ENCODE data around the gene RSRC1.

- no peak for TF ChIP-seq CTCF (conservative IDR thresholded peaks at IDR 0.05)
- TF ChIP-seq EZH2 (IDR thresholded peaks at IDR 0.05; ENCODE audit: low read depth): no peak
These were observed 426.0 kb downstream of the RSRC1 start for GRCh38 chr3:158535918-158536317.

Data from PC-9 (cell line).